Astrocyte of the cerebellum (primary cell): ENCODE results near the gene CHD3.

Source experiments
- DNase-seq: peaks from one replicate; pipeline ENCODE4 v3.0.0-alpha.2; 2011; ENCODE audit warnings: low read depth
- H3K4me3 ChIP-seq: 2 replicates; pipeline ENCODE4 v1.5.1; 2011; ENCODE audit warnings: mild to moderate bottlenecking, low read depth, low read length, moderate library complexity
- in situ Hi-C: cut with HindIII; loops from 2 replicates; pipeline ENCODE4 v1.10.0; 2017; ENCODE audit warnings: low sequenced_read_pairs
- TF ChIP-seq, protein P1 (sequence below): IDR thresholded peaks from 2 replicates; pipeline ENCODE4 v1.5.1; 2012; ENCODE audit warnings: low read length, low read depth, moderate library complexity, mild to moderate bottlenecking; ENCODE audit errors: missing control alignments

Gene CHD3

DNA sequence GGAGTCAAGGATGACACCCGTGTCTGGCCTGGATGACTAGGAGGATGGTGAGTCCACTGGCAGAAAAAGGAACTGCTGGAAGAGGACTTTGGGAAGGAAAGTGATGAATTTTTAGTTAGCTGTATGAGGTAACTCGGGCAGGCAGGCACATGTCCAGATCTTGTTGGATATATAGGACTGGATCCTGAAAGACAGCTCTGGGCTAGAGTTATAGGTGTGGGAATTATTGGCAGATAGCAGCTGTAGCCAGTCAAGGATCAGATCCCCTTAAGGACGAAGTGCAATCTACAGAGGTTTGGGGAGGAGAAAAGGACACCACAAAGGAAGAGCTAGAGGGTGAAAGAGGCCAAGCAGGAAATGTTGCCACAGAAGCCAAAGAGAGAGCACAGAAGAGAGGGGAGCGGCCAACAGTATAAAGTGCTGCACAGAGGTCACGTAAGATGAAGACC, 20.7 kb upstream of the CHD3 start:
- in situ Hi-C loops = no loop called here

DNA sequence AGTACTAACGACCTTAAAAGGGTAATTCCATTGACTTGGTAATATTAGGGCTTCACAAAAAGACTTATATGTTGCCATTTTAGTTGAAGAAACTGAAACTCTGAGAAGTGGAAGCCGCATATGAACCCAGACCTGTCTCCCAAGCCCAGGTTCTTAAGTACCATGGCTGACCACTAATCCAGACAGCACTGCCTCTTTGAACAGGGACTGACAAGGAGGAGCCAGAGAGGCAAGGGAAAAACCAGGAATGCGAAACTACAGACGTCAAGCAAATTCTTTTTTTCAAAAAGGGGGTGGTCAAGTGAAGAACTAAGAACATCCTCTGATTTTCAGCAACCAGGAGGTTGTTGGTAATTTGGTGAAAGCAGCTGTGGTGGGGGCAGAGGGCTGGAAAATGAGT, 15.5 kb upstream of the CHD3 start:
- in situ Hi-C loops = no loop called here
- no peak overlapping the region for H3K4me3 ChIP-seq
- DNase-seq = no peak
- TF ChIP-seq, protein P1, sequence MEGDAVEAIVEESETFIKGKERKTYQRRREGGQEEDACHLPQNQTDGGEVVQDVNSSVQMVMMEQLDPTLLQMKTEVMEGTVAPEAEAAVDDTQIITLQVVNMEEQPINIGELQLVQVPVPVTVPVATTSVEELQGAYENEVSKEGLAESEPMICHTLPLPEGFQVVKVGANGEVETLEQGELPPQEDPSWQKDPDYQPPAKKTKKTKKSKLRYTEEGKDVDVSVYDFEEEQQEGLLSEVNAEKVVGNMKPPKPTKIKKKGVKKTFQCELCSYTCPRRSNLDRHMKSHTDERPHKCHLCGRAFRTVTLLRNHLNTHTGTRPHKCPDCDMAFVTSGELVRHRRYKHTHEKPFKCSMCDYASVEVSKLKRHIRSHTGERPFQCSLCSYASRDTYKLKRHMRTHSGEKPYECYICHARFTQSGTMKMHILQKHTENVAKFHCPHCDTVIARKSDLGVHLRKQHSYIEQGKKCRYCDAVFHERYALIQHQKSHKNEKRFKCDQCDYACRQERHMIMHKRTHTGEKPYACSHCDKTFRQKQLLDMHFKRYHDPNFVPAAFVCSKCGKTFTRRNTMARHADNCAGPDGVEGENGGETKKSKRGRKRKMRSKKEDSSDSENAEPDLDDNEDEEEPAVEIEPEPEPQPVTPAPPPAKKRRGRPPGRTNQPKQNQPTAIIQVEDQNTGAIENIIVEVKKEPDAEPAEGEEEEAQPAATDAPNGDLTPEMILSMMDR = no peak

More for the DNA sequence above, 20.7 kb upstream of the CHD3 start:
- H3K4me3 ChIP-seq = no peak overlapping the region
- no peak for DNase-seq
- TF ChIP-seq, protein P1 = no peak

DNA sequence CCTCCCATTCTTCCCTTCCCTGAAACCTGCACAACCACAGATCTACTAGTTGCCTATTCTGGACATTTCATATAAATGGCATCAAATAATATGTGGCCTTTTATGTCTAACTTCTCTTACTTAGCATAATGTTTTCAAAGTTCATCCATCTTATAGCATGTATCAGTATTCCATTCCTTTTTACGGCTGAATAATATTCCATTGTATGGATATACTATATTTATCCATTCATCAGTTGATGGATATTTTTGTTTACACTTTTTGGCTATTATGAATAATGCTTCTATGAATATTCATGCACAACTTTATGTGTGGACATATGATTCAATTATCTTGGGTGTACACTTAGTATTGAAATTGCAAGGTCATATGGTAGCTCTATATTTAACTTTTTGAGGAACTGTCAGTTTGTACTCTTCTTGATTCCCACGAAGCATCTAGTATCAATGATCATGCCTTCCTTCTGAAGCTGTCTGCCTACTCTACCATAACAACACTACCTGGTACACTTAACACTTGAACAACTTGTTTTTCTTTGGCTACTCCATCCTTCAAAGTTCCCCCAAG, 12.7 kb upstream of the CHD3 start:
- H3K4me3 ChIP-seq = no peak overlapping the region
- TF ChIP-seq, protein P1 = no peak
- in situ Hi-C loops = no loop called here
- DNase-seq = no peak

DNA sequence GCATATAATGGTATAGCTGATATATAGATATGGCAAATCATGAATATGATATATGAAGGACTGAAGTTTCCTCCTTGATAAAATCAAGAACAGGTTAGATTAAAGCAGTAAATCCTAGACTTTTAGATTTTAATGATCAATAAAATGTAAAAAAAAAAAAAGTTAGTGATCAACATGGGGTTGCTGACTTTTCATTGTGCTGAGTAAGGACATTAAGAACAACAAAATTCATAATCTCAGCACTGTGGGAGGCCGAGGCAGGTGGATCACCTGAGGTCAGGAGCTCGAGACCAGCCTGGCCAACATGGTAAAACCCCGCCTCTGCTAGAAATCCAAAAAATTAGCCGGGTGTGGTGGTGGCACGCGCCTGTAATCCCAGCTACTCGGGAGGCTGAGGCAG, 10.4 kb upstream of the CHD3 start:
- TF ChIP-seq, protein P1 = no peak
- H3K4me3 ChIP-seq = no peak overlapping the region
- in situ Hi-C loops = no loop called here
- no peak for DNase-seq

DNA sequence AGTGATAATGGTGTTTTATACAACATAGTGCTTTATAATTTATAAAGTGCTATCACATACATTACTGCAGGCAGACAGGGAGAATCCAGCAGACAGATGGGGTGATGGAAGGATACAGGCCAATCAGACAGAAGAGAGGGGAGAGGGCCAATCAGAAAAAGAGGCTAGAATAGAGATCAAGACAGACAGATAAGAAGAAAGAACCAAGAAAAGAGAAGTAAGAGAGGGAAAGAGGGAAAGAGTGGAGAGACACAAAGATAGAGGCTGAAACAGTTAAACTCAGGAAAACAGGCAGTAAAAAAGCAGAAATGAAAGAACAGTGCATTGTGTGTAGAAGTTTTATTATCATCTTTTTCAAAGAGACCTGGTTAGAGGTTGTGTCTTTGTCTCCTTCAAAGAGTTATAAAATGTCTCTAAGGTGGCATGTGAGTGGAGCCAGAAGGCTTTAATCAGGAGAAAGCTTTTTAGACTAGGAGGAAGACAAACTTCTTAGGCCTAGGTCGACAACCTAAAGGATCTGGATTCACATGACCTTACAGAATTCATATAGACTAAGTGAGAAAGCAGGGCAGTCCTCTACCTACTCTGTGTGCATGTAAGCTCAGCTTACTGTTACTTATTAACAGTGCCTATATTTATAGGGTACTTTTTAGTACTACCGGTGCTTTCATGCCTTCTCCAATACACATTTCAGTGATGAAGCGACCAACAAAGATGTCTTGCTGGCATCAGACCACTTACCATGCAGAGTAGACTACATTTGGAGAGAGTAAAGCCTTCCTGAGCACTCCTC, 8.3 kb upstream of the CHD3 start:
- in situ Hi-C loops = no loop called here
- no peak overlapping the region for H3K4me3 ChIP-seq
- no peak for DNase-seq
- TF ChIP-seq, protein P1 = no peak

DNA sequence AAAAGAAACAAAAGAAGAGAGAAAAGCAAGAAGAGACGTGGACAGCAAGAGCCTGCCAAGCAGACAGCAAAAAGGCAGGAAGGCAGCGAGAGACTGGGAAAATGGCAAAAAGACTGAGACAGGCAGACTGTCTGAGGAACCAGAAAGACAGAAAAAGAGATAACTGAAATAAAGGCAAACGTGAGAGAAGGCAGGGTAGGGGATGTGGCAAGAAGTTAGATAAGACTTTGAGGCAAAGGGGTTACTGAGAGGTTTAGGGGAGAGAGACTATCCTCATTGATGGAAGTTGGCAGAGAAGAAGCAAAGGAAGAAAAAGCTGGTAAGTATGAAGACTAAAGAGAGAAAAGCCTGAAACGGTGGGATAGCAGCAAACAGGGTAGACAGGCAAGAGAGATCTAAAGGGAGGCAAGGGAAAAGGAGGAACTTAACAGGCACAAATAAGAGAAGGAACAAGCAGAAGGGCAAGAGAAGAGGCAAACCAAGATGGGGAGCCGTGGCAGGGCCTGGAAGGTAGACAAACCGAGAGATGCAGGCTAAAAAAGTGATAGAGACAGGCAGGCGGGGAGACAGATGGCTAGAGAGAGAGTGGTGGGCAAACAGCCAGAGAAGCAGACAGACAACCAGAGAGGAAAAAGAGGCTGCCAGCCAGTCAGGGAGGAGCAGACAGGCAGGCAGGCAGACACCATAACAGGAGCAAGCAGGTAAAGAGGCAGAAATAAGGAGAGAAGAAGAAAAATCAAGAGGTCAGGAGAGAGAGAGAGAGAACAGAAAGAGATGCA, 7.1 kb upstream of the CHD3 start:
- no peak for DNase-seq

More for the DNA sequence above, 7.1 kb upstream of the CHD3 start:
- no peak overlapping the region for H3K4me3 ChIP-seq
- in situ Hi-C loops = no loop called here
- TF ChIP-seq, protein P1 = no peak
